Measurements from ENCODE around the gene WDR53. TPM values are rescaled to one million over a fixed set of nuclear protein-coding genes. Genes with fewer than 3 reads are reported as not detected.
"Not testable (repeated sequence)": the region's sequence is repeated elsewhere in the genome, so short reads cannot be mapped to it uniquely, and the experiment has no call there.

The WDR53 gene
- total RNA-seq, 4 donors from 2014 or later = 3.1 to 9.7 (median 7.7) TPM

- H3K9me3 ChIP-seq = peaks cover 3% of the 10 kb centered on the region
- no peaks in the 10 kb centered on the region for H3K36me3 ChIP-seq
- no peak overlapping the region for H3K27ac ChIP-seq
- no peaks in the 10 kb centered on the region for H3K27me3 ChIP-seq
- H3K4me3 ChIP-seq = no peak overlapping the region
- WGBS = 69% methylated on average over 5 of the region's 5 CpGs
- peaks cover 14% of the 10 kb centered on the region for H3K4me1 ChIP-seq
- TF ChIP-seq POLR2AphosphoS5 (IDR thresholded peaks at IDR 0.05) = no peak
- TF ChIP-seq EP300 (IDR thresholded peaks at IDR 0.05) = no peak
- TF ChIP-seq POLR2A (IDR thresholded peaks at IDR 0.05) = no peak
- TF ChIP-seq, protein P1, sequence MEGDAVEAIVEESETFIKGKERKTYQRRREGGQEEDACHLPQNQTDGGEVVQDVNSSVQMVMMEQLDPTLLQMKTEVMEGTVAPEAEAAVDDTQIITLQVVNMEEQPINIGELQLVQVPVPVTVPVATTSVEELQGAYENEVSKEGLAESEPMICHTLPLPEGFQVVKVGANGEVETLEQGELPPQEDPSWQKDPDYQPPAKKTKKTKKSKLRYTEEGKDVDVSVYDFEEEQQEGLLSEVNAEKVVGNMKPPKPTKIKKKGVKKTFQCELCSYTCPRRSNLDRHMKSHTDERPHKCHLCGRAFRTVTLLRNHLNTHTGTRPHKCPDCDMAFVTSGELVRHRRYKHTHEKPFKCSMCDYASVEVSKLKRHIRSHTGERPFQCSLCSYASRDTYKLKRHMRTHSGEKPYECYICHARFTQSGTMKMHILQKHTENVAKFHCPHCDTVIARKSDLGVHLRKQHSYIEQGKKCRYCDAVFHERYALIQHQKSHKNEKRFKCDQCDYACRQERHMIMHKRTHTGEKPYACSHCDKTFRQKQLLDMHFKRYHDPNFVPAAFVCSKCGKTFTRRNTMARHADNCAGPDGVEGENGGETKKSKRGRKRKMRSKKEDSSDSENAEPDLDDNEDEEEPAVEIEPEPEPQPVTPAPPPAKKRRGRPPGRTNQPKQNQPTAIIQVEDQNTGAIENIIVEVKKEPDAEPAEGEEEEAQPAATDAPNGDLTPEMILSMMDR (IDR thresholded peaks at IDR 0.05) = no peak
- DNase-seq (ENCODE audit: low spot score in 2 of 2) = no peak
These were observed 43.8 kb downstream of the WDR53 start for GRCh38 chr3:196524527-196524926.

- WGBS = 94% methylated on average over 4 of the region's 4 CpGs
- Histone ChIP-seq H3K27ac (no peak overlapping the region), H3K9me3 (peaks cover 3% of the 10 kb centered on the region), H3K4me1 (peaks cover 9% of the 10 kb centered on the region), H3K4me3 (no peak overlapping the region), H3K36me3 (no peaks in the 10 kb centered on the region), H3K27me3 (no peaks in the 10 kb centered on the region)
- DNase-seq (ENCODE audit: low spot score in 2 of 2) = no peak
- TF ChIP-seq EP300 (IDR thresholded peaks at IDR 0.05) (no peak), POLR2A (IDR thresholded peaks at IDR 0.05) (no peak), POLR2AphosphoS5 (IDR thresholded peaks at IDR 0.05) (no peak)
- TF ChIP-seq, protein P1 (IDR thresholded peaks at IDR 0.05) = no peak
These were observed 44.5 kb downstream of the WDR53 start for GRCh38 chr3:196523841-196524240.

- not testable (repeated sequence) for H3K27ac ChIP-seq; H3K4me3 ChIP-seq; H3K4me1 ChIP-seq; H3K27me3 ChIP-seq; H3K36me3 ChIP-seq; H3K9me3 ChIP-seq; DNase-seq (ENCODE audit: low spot score in 2 of 2)
- WGBS = 93% methylated on average over 12 of the region's 12 CpGs
These were observed 47.1 kb downstream of the WDR53 start for GRCh38 chr3:196521291-196521690.

DNA sequence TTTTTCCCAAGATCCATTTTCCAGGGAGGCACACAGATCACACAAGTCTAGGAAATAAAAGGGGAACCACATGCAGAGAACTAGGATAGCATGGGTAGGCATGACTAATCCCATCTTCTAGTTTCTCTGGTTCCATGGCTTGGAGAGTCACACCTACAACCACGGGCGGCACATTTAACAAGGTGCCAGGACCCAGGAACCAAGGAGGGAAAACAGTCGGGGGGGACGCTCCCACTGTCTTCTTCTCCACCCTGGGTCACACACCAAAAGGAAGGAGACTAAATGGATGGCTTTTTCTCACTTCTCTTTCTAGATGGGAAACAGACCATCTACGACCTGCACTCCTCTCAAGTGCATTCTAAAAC lies 48.7 kb downstream of the WDR53 start:
- Histone ChIP-seq H3K4me3 (no peak overlapping the region), H3K27me3 (no peaks in the 10 kb centered on the region), H3K9me3 (peaks cover 3% of the 10 kb centered on the region), H3K4me1 (no peaks in the 10 kb centered on the region), H3K36me3 (no peaks in the 10 kb centered on the region), H3K27ac (no peak overlapping the region)
- no peak for DNase-seq (ENCODE audit: low spot score in 2 of 2)
- 82% methylated on average over 5 of the region's 5 CpGs for WGBS
- TF ChIP-seq POLR2AphosphoS5 (IDR thresholded peaks at IDR 0.05) (no peak), POLR2A (IDR thresholded peaks at IDR 0.05) (no peak), EP300 (IDR thresholded peaks at IDR 0.05) (no peak)
- TF ChIP-seq, protein P1 (IDR thresholded peaks at IDR 0.05) = no peak

DNA sequence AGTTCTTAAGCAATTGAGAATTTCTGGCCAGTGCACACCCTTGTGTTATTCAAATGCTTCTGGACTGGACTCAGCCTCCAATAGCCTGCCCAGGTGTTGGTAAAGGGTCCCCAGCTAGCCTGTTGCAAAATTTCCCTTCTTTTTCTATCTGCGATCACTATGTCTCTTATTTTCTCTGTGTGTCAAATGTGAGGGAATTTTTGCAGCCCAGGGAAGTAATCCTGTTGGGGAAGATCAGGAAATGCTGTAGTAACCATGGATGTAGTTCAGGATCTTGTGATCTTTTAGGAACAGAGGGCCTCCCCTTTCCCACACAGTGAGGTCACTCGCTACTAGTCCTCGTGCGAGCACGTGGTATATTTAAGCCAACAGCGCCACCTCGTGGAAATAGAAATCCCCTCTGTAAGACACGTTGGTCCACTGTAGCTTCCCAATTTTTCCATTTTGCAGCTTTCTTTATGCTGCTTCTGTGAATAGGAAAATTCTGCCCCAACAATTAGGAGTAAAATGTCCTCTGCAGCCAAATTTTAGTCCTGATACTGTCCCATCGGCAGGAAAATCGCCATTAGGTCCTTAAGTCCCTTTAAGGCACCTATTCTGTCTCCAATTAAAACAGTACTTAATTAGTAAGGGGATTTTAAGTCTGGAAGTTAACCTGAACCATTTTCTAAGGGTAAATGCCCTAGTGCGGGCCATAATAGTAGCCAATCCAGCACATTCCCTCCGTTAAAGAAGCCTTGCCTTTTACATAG lies 49.2 kb downstream of the WDR53 start:
- Histone ChIP-seq H3K36me3 (no peaks in the 10 kb centered on the region), H3K9me3 (peaks cover 3% of the 10 kb centered on the region), H3K27ac (no peak overlapping the region), H3K4me3 (no peak overlapping the region), H3K27me3 (no peaks in the 10 kb centered on the region), H3K4me1 (no peaks in the 10 kb centered on the region)
- DNase-seq (ENCODE audit: low spot score in 2 of 2) = peak in 1 of 2 donors; percentile 76
- WGBS = 54% methylated on average over 12 of the region's 12 CpGs
- TF ChIP-seq, protein P1 (IDR thresholded peaks at IDR 0.05) = peak; percentile 27 to 43
- TF ChIP-seq POLR2A (IDR thresholded peaks at IDR 0.05) = no peak

- no peak for DNase-seq (ENCODE audit: low spot score in 2 of 2)
- H3K27ac ChIP-seq = no peak overlapping the region
- TF ChIP-seq, protein P1 (IDR thresholded peaks at IDR 0.05) = no peak
- TF ChIP-seq EP300 (IDR thresholded peaks at IDR 0.05) (no peak), POLR2AphosphoS5 (IDR thresholded peaks at IDR 0.05) (no peak), POLR2A (IDR thresholded peaks at IDR 0.05) (no peak)
- H3K4me3 ChIP-seq = no peak overlapping the region
- 50% methylated on average over 2 of the region's 2 CpGs for WGBS
- H3K36me3 ChIP-seq = no peaks in the 10 kb centered on the region
- peaks cover 3% of the 10 kb centered on the region for H3K9me3 ChIP-seq
- H3K27me3 ChIP-seq = no peaks in the 10 kb centered on the region
- no peaks in the 10 kb centered on the region for H3K4me1 ChIP-seq
These were observed 50.4 kb downstream of the WDR53 start for GRCh38 chr3:196517919-196518318.

All from suprapubic skin (tissue), 4 donors.